ENCODE measurements around the gene DDX19B. TPM values are rescaled to one million over a fixed set of nuclear protein-coding genes. Genes with fewer than 3 reads are reported as not detected.
"Not testable (repeated sequence)": the region's sequence is repeated elsewhere in the genome, so short reads cannot be mapped to it uniquely, and the experiment has no call there.

Gene DDX19B
- polyA plus RNA-seq, 1 donor (not counting 4 experiments of a cell fraction or from before 2014, with no cell fraction given): 24.6 TPM

GRCh38 chr16:70370145-70370544 is 71.2 kb downstream of the DDX19B start:
- H3K4me1 ChIP-seq (ENCODE audit: control insufficient read depth, extremely low read depth, insufficient read depth, low read length); H3K4me2 ChIP-seq (ENCODE audit: control insufficient read depth, extremely low read depth, insufficient read depth, low read depth, low read length); H3K4me3 ChIP-seq (ENCODE audit: control insufficient read depth in 2 of 3, extremely low read depth in 1 of 3, insufficient read depth in 2 of 3, low read depth in 1 of 3, low read length in 3 of 3); H3K27me3 ChIP-seq (ENCODE audit: control insufficient read depth, extremely low read depth, insufficient read depth, low read length); H3K9me3 ChIP-seq (ENCODE audit: control insufficient read depth, low read depth, low read length); H3K9me1 ChIP-seq (ENCODE audit: control insufficient read depth, extremely low read depth, insufficient read depth, low read length); dilution Hi-C loops (cut with MboI; ENCODE audit: extremely low pct_ligation_motif_present, low sequenced_read_pairs); DNase-seq (ENCODE audit: low read depth, low spot score); H2AFZ ChIP-seq (ENCODE audit: control insufficient read depth, low read length); H3K79me2 ChIP-seq (ENCODE audit: control insufficient read depth, insufficient read depth, low read length); FAIRE-seq; H4K20me1 ChIP-seq (ENCODE audit: control insufficient read depth, extremely low read depth, insufficient read depth, low read length); H3K27ac ChIP-seq (ENCODE audit: control insufficient read depth, insufficient read depth, low read length); H3K9ac ChIP-seq (ENCODE audit: control insufficient read depth, extremely low read depth, insufficient read depth, low read length): not testable (repeated sequence)
- H3K36me3 ChIP-seq (ENCODE audit: control insufficient read depth in 2 of 2, extremely low read depth in 1 of 2, insufficient read depth in 2 of 2, low read length in 2 of 2): peaks cover 19 to 29% of the 10 kb centered on the region in 2 experiments
- peak; percentile 27 to 48 (median 48) for TF ChIP-seq CTCF (optimal IDR thresholded peaks at IDR 0.05 in 1 of 3, IDR thresholded peaks at IDR 0.05 in 1 of 3, conservative IDR thresholded peaks at IDR 0.05 in 1 of 3; ENCODE audit: extremely low read depth in 1 of 3, insufficient read depth in 2 of 3, low read length in 3 of 3)

- no peaks in the 10 kb centered on the region for H3K79me2 ChIP-seq (ENCODE audit: control insufficient read depth, insufficient read depth, low read length)
These were observed 71.9 kb downstream of the DDX19B start for GRCh38 chr16:70370924-70371323.

More at GRCh38 chr16:70370924-70371323, 71.9 kb downstream of the DDX19B start:
- Histone ChIP-seq H3K9ac (ENCODE audit: control insufficient read depth, extremely low read depth, insufficient read depth, low read length) (no peak overlapping the region), H3K4me3 (ENCODE audit: control insufficient read depth in 2 of 3, extremely low read depth in 1 of 3, insufficient read depth in 2 of 3, low read depth in 1 of 3, low read length in 3 of 3) (no peak overlapping the region), H3K36me3 (ENCODE audit: control insufficient read depth in 2 of 2, extremely low read depth in 1 of 2, insufficient read depth in 2 of 2, low read length in 2 of 2) (peaks cover 19 to 28% of the 10 kb centered on the region in 2 experiments), H3K27ac (ENCODE audit: control insufficient read depth, insufficient read depth, low read length) (no peak overlapping the region), H3K9me1 (ENCODE audit: control insufficient read depth, extremely low read depth, insufficient read depth, low read length) (no peaks in the 10 kb centered on the region), H3K4me1 (ENCODE audit: control insufficient read depth, extremely low read depth, insufficient read depth, low read length) (no peaks in the 10 kb centered on the region), H4K20me1 (ENCODE audit: control insufficient read depth, extremely low read depth, insufficient read depth, low read length) (no peaks in the 10 kb centered on the region), H2AFZ (ENCODE audit: control insufficient read depth, low read length) (no peak overlapping the region), H3K27me3 (ENCODE audit: control insufficient read depth, extremely low read depth, insufficient read depth, low read length) (no peaks in the 10 kb centered on the region), H3K9me3 (ENCODE audit: control insufficient read depth, low read depth, low read length) (no peaks in the 10 kb centered on the region), H3K4me2 (ENCODE audit: control insufficient read depth, extremely low read depth, insufficient read depth, low read depth, low read length) (no peak overlapping the region)
- DNase-seq (ENCODE audit: low read depth, low spot score): no peak
- TF ChIP-seq CTCF (optimal IDR thresholded peaks at IDR 0.05 in 1 of 3, IDR thresholded peaks at IDR 0.05 in 1 of 3, conservative IDR thresholded peaks at IDR 0.05 in 1 of 3; ENCODE audit: extremely low read depth in 1 of 3, insufficient read depth in 2 of 3, low read length in 3 of 3) (no peak), EZH2 (IDR thresholded peaks at IDR 0.05; ENCODE audit: low read length) (no peak)
- dilution Hi-C loops (cut with MboI; ENCODE audit: extremely low pct_ligation_motif_present, low sequenced_read_pairs): no loop called here
- no peak for FAIRE-seq
